ENCODE data around the gene GPRC5C.

Gene GPRC5C

DNA sequence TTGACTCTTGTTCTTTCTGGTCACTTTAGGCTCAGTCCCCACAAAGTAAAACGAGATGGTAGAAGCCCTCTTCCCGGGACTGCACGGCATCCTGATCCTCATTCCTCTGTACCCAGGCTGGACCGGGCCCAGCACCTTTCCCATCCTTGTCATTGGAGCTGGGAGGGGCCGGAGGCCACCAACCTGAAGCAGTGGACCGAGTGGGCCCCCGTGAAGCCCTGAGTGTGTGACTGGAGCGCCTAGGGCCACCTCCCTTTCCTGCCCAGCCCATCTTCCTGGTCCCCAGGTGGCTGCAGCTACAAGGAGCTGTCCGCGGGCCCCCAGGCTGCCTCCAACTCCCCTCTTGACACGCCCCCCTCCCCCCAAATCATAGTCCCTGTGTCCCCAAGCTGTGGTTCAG is 17.4 kb downstream of the GPRC5C start:
- TF ChIP-seq, protein P1, sequence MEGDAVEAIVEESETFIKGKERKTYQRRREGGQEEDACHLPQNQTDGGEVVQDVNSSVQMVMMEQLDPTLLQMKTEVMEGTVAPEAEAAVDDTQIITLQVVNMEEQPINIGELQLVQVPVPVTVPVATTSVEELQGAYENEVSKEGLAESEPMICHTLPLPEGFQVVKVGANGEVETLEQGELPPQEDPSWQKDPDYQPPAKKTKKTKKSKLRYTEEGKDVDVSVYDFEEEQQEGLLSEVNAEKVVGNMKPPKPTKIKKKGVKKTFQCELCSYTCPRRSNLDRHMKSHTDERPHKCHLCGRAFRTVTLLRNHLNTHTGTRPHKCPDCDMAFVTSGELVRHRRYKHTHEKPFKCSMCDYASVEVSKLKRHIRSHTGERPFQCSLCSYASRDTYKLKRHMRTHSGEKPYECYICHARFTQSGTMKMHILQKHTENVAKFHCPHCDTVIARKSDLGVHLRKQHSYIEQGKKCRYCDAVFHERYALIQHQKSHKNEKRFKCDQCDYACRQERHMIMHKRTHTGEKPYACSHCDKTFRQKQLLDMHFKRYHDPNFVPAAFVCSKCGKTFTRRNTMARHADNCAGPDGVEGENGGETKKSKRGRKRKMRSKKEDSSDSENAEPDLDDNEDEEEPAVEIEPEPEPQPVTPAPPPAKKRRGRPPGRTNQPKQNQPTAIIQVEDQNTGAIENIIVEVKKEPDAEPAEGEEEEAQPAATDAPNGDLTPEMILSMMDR (conservative IDR thresholded peaks at IDR 0.05) = no peak
- no peak overlapping the region for H3K27ac ChIP-seq

DNA sequence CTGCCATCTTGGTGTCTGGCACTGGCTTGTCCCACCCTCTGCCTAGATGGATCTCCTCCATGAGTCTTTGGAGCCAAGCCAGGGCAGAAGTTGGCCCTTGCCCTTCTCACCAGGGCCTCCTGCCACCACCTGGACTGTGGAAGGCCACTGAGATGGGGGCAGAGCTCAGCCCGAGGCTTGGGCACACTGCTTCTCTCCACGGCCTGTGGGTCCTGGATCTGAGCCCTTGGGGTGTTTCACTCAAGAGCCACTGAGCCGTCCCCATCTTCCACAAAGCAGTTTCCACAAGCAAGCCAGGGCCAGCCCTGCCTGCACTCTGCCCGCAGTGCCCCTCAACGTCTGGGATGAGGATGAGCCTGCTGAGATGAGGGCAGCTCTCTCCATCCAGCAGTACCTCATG is 17.9 kb downstream of the GPRC5C start:
- TF ChIP-seq, protein P1 (conservative IDR thresholded peaks at IDR 0.05) = no peak
- no peak overlapping the region for H3K27ac ChIP-seq

DNA sequence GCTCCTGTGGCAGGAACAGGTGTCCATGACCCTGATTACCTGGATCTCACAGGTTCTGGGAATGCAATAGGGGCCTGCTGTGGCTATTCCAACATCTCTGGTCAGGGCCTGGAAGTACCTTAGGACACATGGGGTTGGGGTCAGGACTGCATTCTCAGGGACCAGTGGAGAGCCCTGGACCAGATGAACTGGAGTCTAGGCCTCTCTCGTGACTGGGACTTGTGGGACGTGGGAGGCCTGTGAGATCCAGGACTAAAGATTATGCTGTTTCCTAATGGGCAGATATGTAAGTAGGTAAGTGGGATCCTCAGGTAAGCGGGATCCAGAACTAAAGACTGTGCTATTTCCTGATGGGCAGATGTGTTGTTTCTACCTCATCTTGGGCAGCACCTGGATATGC is 18.3 kb downstream of the GPRC5C start:
- no peak overlapping the region for H3K27ac ChIP-seq
- TF ChIP-seq, protein P1 (conservative IDR thresholded peaks at IDR 0.05) = no peak

DNA sequence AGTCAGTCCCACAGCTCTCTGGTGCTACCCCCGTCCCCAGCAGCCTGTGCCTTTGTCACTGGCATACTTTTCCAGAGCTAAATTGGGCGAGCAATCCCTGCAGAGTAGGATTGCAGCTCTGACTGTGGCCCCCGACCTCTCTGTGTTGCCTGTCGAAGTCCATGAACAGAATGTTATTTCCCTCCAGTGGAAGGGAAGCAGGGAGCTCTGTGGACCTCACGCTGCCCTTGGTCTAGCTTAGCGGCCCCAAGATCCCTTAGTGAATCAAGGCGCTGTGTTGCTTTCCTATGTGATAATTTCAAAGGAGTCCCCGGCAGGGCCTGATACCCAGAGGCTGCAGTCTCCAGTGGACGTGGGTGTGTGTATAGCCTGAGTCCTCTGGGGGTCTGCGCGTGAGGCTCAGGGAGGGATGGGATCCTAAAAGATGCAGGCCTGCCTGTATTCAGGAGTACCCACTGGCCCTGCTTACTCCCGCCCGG is 19.1 kb downstream of the GPRC5C start:
- TF ChIP-seq, protein P1 (conservative IDR thresholded peaks at IDR 0.05) = no peak
- H3K27ac ChIP-seq = no peak overlapping the region

DNA sequence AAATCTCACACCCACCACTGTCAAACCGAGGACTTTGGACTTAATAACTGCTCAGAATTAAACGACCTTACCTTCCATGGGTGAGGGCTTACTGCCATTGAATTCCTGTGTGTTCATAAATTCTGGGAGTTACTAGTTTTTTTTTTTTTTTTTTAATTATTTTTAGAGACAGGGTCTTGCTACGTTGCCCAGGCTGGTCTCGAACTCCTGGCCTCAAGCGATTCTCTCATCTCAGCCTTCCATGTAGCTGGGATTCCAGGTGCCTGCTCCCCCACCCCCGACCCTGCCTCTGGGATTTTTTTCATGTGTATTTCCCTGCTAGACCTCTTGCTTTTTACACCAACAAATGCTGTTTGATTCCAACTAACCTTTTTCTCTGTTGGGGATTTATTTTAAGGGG is 19.7 kb downstream of the GPRC5C start:
- no peak overlapping the region for H3K27ac ChIP-seq
- TF ChIP-seq, protein P1 (conservative IDR thresholded peaks at IDR 0.05) = no peak

DNA sequence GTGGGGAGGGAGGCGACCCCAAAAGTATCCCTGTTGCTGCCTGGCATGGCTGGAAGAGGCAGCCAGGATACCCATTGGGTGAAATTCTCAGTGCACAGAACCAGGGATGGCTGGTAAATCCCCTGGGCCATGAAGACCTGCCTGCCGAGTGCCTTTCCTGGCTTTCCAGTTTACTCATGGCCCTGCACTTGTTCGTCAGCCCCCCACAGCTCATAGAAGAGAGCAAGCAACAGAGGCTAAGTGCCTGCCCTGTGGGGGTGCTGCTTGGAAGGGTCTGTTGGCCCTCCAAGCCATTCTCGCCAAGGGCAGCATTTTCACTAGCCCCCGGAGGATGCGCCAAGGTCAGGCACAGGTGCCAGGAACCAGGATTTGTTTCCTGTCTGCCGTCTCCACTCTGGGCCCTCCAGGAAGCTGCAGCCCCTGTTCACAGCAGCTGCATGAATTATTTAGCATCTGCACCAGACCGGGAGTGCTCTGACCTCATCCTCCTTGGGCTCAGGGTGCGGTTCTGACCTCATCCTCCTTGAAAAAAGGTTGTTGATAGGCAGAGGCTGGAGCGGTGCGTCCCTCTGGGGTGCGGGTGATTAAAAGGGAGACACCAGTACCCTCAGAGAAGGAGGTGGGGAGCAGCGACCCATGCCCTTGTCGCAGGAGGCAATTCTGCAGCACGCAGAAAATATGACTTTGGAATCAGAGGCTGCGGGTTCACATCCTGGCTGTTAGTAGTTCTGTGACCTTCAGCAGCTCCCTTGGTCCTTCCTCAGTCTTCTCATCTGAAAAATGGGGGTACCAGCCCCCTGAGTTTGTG is 20.3 kb downstream of the GPRC5C start:
- TF ChIP-seq, protein P1 (conservative IDR thresholded peaks at IDR 0.05) = no peak
- H3K27ac ChIP-seq = no peak overlapping the region

DNA sequence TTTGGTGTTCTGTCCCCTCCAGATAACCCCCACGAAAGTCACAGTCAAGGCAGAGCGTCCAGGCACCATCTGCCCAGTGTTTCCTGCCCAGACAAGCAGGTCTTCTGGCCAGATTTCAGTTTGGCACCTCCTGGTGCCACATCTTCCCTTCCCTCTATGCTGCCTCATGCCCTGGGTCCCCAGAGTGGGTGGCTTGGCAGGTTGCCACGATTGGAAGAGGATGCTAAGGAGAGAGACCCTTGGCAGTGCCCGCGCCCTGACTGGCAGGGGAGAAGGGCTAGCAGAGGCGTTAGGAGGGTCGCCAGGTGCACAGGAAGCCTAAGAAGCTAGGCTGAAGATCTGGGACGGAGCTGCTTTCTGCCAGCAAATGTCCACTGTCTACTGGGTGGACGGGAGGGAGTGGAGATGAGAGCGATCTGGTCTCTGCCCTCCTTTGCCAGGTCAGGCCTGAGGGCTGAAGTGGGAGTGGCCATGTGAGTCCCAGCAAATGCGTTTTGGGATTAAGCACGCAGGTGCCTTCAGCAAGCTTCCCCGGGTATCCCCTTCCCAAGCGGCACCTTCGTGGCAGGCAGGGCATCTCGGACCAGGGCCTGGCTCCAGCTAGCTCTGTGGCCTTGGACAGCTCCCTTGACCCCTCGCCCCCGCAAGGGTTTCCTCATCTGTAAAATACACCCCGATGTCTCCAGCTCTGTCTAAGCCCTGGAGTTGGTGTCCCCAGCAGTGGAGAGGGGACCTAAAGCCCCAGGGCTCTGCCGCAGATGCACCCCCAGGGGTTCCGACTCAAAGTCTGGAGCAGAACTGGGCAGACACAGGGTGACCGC is 21.2 kb downstream of the GPRC5C start:
- H3K27ac ChIP-seq = peak overlapping the region; percentile 54; the same call in 1 of the 2 replicates
- TF ChIP-seq, protein P1 (conservative IDR thresholded peaks at IDR 0.05) = no peak

Measured in VCaP (cell line).